ENCODE measurements around the gene HYKK. TPM values are rescaled to one million over a fixed set of nuclear protein-coding genes. Genes with fewer than 3 reads are reported as not detected.
"Not testable (repeated sequence)": the region's sequence is repeated elsewhere in the genome, so short reads cannot be mapped to it uniquely, and the experiment has no call there.

HYKK gene
- total and polyA plus RNA-seq, 10 of the 15 experiments (the other 5 are each of a cell fraction or from before 2014, with no cell fraction given) = 0.15 to 0.98 (median 0.49) TPM

GRCh38 chr15:78520035-78520434 lies 12.7 kb downstream of the HYKK start:
- BruUV-seq (replicated peaks); H3K9ac ChIP-seq (ENCODE audit: control insufficient read depth, insufficient read depth, low read length); H3K9me3 ChIP-seq (replicated peaks; ENCODE audit: control insufficient read depth, insufficient read depth, low read length); FAIRE-seq; RAD21 ChIA-PET (ENCODE audit: unreplicated experiment); SMC1A ChIA-PET (ENCODE audit: uncharacterized antibody, unreplicated experiment); H3K27me3 ChIP-seq (replicated peaks in 1 of 2; ENCODE audit: control insufficient read depth in 2 of 2, insufficient read depth in 2 of 2, low read length in 1 of 2); H3K79me2 ChIP-seq (ENCODE audit: control insufficient read depth, insufficient read depth, low read length); POLR2A ChIA-PET; in situ Hi-C loops (cut with MboI); H3K4me2 ChIP-seq (ENCODE audit: control insufficient read depth, insufficient read depth); DNase-seq (ENCODE audit: low read depth, low spot score); ATAC-seq; H3K4me1 ChIP-seq (ENCODE audit: control insufficient read depth, insufficient read depth, low read length); intact Hi-C loops (cut with micrococcal nuclease; ENCODE audit: unreplicated experiment); H3K27ac ChIP-seq (ENCODE audit: control insufficient read depth, insufficient read depth); CTCF ChIA-PET; H3K36me3 ChIP-seq (ENCODE audit: control insufficient read depth in 2 of 2, insufficient read depth in 2 of 2, low read length in 1 of 2); H3K4me3 ChIP-seq; H2AFZ ChIP-seq (ENCODE audit: control insufficient read depth, low read depth, low read length); H4K20me1 ChIP-seq (ENCODE audit: control insufficient read depth, insufficient read depth): not testable (repeated sequence)
- 74% methylated on average over 2 of the region's 3 CpGs for WGBS (ENCODE audit: insufficient coverage, insufficient replicate concordance, low lambda C conversion rate, missing lambda C conversion rate)

- Histone ChIP-seq H4K20me1 (ENCODE audit: control insufficient read depth, insufficient read depth) (no peaks in the 10 kb centered on the region), H3K4me3 (no peak overlapping the region), H2AFZ (ENCODE audit: control insufficient read depth, low read depth, low read length) (no peak overlapping the region), H3K4me2 (ENCODE audit: control insufficient read depth, insufficient read depth) (no peak overlapping the region), H3K36me3 (ENCODE audit: control insufficient read depth in 2 of 2, insufficient read depth in 2 of 2, low read length in 1 of 2) (no peaks in the 10 kb centered on the region), H3K27ac (ENCODE audit: control insufficient read depth, insufficient read depth) (no peak overlapping the region), H3K79me2 (ENCODE audit: control insufficient read depth, insufficient read depth, low read length) (no peaks in the 10 kb centered on the region), H3K9me3 (replicated peaks; ENCODE audit: control insufficient read depth, insufficient read depth, low read length) (no peaks in the 10 kb centered on the region; the same call in 2 of the 3 replicates), H3K4me1 (ENCODE audit: control insufficient read depth, insufficient read depth, low read length) (no peaks in the 10 kb centered on the region), H3K9ac (ENCODE audit: control insufficient read depth, insufficient read depth, low read length) (no peak overlapping the region), H3K27me3 (replicated peaks in 1 of 2; ENCODE audit: control insufficient read depth in 2 of 2, insufficient read depth in 2 of 2, low read length in 1 of 2) (no peaks in the 10 kb centered on the region)
- BruUV-seq (replicated peaks) = no TSS peak
- RAD21 ChIA-PET (ENCODE audit: unreplicated experiment) = no interaction called here
- DNase-seq (ENCODE audit: low read depth, low spot score) = no peak
- CTCF ChIA-PET = interaction anchor here (0.6 kb wide), 1 partner anchor 47 kb away, joined by 4 read pairs; no protein-coding TSS in a partner anchor
- no peak for FAIRE-seq
- no peak for ATAC-seq
- 55% methylated on average over 5 of the region's 5 CpGs for WGBS (ENCODE audit: insufficient coverage, insufficient replicate concordance, low lambda C conversion rate, missing lambda C conversion rate)
- SMC1A ChIA-PET (ENCODE audit: uncharacterized antibody, unreplicated experiment) = no interaction called here
- POLR2A ChIA-PET = no interaction called here
- TF ChIP-seq MTA3 (IDR thresholded peaks at IDR 0.05; ENCODE audit: borderline replicate concordance, low read length) (no peak), ATF2 (IDR thresholded peaks at IDR 0.05; ENCODE audit: low read length) (no peak), ZSCAN29 (IDR thresholded peaks at IDR 0.05) (no peak), E4F1 (IDR thresholded peaks at IDR 0.05; ENCODE audit: borderline replicate concordance, partially characterized antibody) (no peak), SIX5 (IDR thresholded peaks at IDR 0.05; ENCODE audit: low read depth, low read length, severe bottlenecking) (no peak), NRF1 (conservative IDR thresholded peaks at IDR 0.05; ENCODE audit: low read depth, low read length) (no peak), NR2C2 (IDR thresholded peaks at IDR 0.05; ENCODE audit: borderline replicate concordance, control insufficient read depth, insufficient read length, low read depth) (no peak)
- intact Hi-C loops (cut with micrococcal nuclease; ENCODE audit: unreplicated experiment) (no loop called here), in situ Hi-C loops (cut with MboI) (no loop called here)
Measured at GRCh38 chr15:78524230-78524629, 16.9 kb downstream of the HYKK start.

All from GM12878 (cell line).